T-helper 2 cell treated with Interferon-gamma antibody and Interleukin-4, amounts not matched to agents 5 μg/mL and 100 μg/mL, for 36 hours (primary cell): ENCODE measurements around the gene GNRHR.
A peak's percentile ranks its signal among the peaks of the same experiment; 100 is the strongest.
"Not testable (repeated sequence)": the region's sequence is repeated elsewhere in the genome, so short reads cannot be mapped to it uniquely, and the experiment has no call there.

Source experiments
- DNase-seq: peaks from one replicate; pipeline ENCODE4 v3.0.0; 2021; ENCODE audit warnings: low spot score
- H3K27ac Mint-ChIP-seq: one replicate; pipeline ENCODE4 v1.8.0; 2021; ENCODE audit warnings: mild to moderate bottlenecking, mixed read lengths
- H3K27me3 Mint-ChIP-seq: one replicate; pipeline ENCODE4 v1.8.0; 2021; ENCODE audit warnings: low read depth, mixed read lengths
- H3K36me3 Mint-ChIP-seq: one replicate; pipeline ENCODE4 v1.8.0; 2021; ENCODE audit warnings: low read depth, mixed read lengths
- H3K4me1 Mint-ChIP-seq: one replicate; pipeline ENCODE4 v1.8.0; 2021; ENCODE audit warnings: low read depth, mixed read lengths
- H3K4me3 Mint-ChIP-seq: one replicate; pipeline ENCODE4 v1.8.0; 2022; ENCODE audit warnings: mild to moderate bottlenecking, moderate library complexity, mixed read lengths
- H3K9me3 Mint-ChIP-seq: one replicate; pipeline ENCODE4 v1.8.0; 2021; ENCODE audit warnings: mixed read lengths

The GNRHR gene

GRCh38 chr4:67721770-67722597 is 32.2 kb downstream of the GNRHR start:
- no peak overlapping the region for H3K4me3 Mint-ChIP-seq
- H3K4me1 Mint-ChIP-seq: peaks cover 9% of the 10 kb centered on the region
- no peak for DNase-seq
- peaks cover 8% of the 10 kb centered on the region for H3K9me3 Mint-ChIP-seq
- peak overlapping the region; percentile 21 for H3K27ac Mint-ChIP-seq
- H3K27me3 Mint-ChIP-seq: no peaks in the 10 kb centered on the region
- peaks cover 48% of the 10 kb centered on the region for H3K36me3 Mint-ChIP-seq

GRCh38 chr4:67721315-67721769 is 32.8 kb downstream of the GNRHR start:
- H3K36me3 Mint-ChIP-seq: peaks cover 50% of the 10 kb centered on the region
- peak overlapping the region; percentile 21 for H3K27ac Mint-ChIP-seq
- H3K27me3 Mint-ChIP-seq: no peaks in the 10 kb centered on the region

GRCh38 chr4:67719953-67720617 is 34.1 kb downstream of the GNRHR start:
- no peak overlapping the region for H3K27ac Mint-ChIP-seq
- no peaks in the 10 kb centered on the region for H3K9me3 Mint-ChIP-seq
- peaks cover 50% of the 10 kb centered on the region for H3K36me3 Mint-ChIP-seq
- peaks cover 4% of the 10 kb centered on the region for H3K4me1 Mint-ChIP-seq
- no peak overlapping the region for H3K4me3 Mint-ChIP-seq
- DNase-seq: no peak
- H3K27me3 Mint-ChIP-seq: no peaks in the 10 kb centered on the region

More at GRCh38 chr4:67721315-67721769, 32.8 kb downstream of the GNRHR start:
- DNase-seq: no peak
- no peak overlapping the region for H3K4me3 Mint-ChIP-seq
- H3K9me3 Mint-ChIP-seq: peaks cover 3% of the 10 kb centered on the region
- peaks cover 6% of the 10 kb centered on the region for H3K4me1 Mint-ChIP-seq

- Mint-ChIP-seq H3K4me3 (no peak overlapping the region), H3K36me3 (peaks cover 55% of the 10 kb centered on the region), H3K27me3 (no peaks in the 10 kb centered on the region)
These were observed 35.3 kb downstream of the GNRHR start for GRCh38 chr4:67718848-67719247.

DNA sequence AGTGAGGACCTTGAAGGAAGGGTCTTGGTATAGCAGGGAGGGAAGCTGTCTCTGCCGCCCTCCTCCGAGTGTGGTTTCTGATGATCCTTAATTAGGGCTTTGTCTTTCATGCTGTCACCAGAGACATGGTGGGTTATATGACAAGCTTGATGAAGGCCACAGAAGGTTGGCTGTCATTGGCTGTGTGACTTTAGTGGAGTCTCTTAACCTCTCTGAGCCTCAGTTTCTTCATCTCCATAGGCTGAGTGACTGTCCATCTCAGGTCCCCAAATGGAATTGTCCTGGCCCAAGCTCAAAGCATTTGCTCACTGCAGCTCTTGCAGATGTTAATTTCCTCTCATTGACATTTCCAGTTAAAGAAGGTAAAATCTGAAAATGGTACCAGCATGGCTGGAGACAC is 36.6 kb downstream of the GNRHR start:
- H3K27ac Mint-ChIP-seq: no peak overlapping the region
- no peaks in the 10 kb centered on the region for H3K27me3 Mint-ChIP-seq
- no peaks in the 10 kb centered on the region for H3K9me3 Mint-ChIP-seq
- no peak for DNase-seq
- peaks cover 18% of the 10 kb centered on the region for H3K4me1 Mint-ChIP-seq
- H3K4me3 Mint-ChIP-seq: no peak overlapping the region
- H3K36me3 Mint-ChIP-seq: peaks cover 46% of the 10 kb centered on the region

More at GRCh38 chr4:67718848-67719247, 35.3 kb downstream of the GNRHR start:
- Mint-ChIP-seq H3K9me3 (no peaks in the 10 kb centered on the region), H3K27ac (no peak overlapping the region), H3K4me1 (peaks cover 13% of the 10 kb centered on the region)
- DNase-seq: no peak

GRCh38 chr4:67714955-67715354 is 39.2 kb downstream of the GNRHR start:
- peaks cover 27% of the 10 kb centered on the region for H3K36me3 Mint-ChIP-seq
- no peak overlapping the region for H3K4me3 Mint-ChIP-seq
- peaks cover 20% of the 10 kb centered on the region for H3K4me1 Mint-ChIP-seq
- H3K27ac Mint-ChIP-seq: no peak overlapping the region
- no peaks in the 10 kb centered on the region for H3K9me3 Mint-ChIP-seq
- no peaks in the 10 kb centered on the region for H3K27me3 Mint-ChIP-seq
- DNase-seq: no peak

DNA sequence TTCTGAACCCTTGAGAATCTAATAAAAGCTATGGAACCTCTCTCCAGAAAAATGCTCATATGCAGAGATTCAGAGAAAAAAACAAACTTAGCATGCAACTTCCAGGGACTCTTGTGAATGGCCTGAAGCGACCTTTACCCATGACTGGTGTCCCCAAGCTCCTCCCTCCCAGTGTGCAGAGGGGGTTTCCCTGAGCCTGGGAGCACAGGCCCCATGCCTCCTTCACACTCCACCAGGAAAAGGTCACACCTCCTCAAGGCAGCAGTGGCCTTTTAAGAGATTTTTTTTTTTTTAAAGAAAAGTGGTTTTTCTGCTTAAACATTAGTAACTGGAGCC is 40.0 kb downstream of the GNRHR start:
- no peaks in the 10 kb centered on the region for H3K27me3 Mint-ChIP-seq
- peak; percentile 66 for DNase-seq
- H3K27ac Mint-ChIP-seq: peak overlapping the region; percentile 73
- H3K4me1 Mint-ChIP-seq: peaks cover 20% of the 10 kb centered on the region
- H3K4me3 Mint-ChIP-seq: no peak overlapping the region
- H3K36me3 Mint-ChIP-seq: peaks cover 33% of the 10 kb centered on the region
- H3K9me3 Mint-ChIP-seq: peaks cover 2% of the 10 kb centered on the region

GRCh38 chr4:67713529-67714247 is 40.5 kb downstream of the GNRHR start:
- DNase-seq: no peak
- Mint-ChIP-seq H3K4me3 (no peak overlapping the region), H3K9me3 (peaks cover 7% of the 10 kb centered on the region), H3K27ac (peak overlapping the region; percentile 73), H3K4me1 (peaks cover 20% of the 10 kb centered on the region), H3K27me3 (no peaks in the 10 kb centered on the region), H3K36me3 (peaks cover 31% of the 10 kb centered on the region)

- Mint-ChIP-seq H3K4me1 (peaks cover 20% of the 10 kb centered on the region), H3K27me3 (no peaks in the 10 kb centered on the region), H3K36me3 (peaks cover 38% of the 10 kb centered on the region), H3K27ac (peak overlapping the region; percentile 55), H3K9me3 (peaks cover 15% of the 10 kb centered on the region), H3K4me3 (no peak overlapping the region)
- DNase-seq: no peak
These were observed 41.3 kb downstream of the GNRHR start for GRCh38 chr4:67712650-67713528.

DNA sequence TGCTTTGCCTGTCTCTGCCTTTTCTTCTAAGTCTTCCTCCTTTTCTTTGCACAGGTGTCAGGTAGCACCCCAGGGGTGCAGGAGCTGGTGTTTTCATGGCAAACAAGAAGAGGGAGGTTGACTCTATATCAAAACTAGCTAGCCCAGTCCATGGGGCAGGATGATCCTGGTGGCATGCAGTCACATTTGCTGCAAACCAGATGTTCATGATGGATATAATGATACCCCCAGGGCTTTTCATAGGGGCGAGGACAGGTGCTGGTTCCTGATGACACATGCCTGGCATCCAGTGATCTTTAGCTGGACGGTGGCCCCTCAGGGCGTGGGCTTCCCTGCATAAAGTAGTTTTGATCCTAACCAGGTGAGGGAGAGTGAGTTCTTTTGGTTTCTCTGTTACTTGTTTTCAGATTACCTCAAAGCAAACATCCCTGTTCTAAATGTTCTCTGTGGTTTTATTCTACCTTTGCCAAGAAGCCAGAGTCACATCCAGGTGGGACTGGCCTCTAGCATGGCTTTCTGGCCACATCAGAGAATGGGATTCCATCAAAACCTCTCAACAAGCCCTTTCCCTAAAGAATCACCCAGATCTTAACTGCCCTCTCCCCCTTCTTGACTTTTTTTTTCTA is 42.1 kb downstream of the GNRHR start:
- Mint-ChIP-seq H3K27ac (peak overlapping the region; percentile 55), H3K4me3 (no peak overlapping the region), H3K9me3 (peaks cover 19% of the 10 kb centered on the region), H3K36me3 (peaks cover 35% of the 10 kb centered on the region), H3K4me1 (peaks cover 20% of the 10 kb centered on the region), H3K27me3 (no peaks in the 10 kb centered on the region)
- DNase-seq: no peak

GRCh38 chr4:67706682-67707081 is 47.5 kb downstream of the GNRHR start:
- H3K36me3 Mint-ChIP-seq: peaks cover 62% of the 10 kb centered on the region
- H3K27ac Mint-ChIP-seq, H3K4me3 Mint-ChIP-seq, H3K27me3 Mint-ChIP-seq, DNase-seq: not testable (repeated sequence)
- H3K4me1 Mint-ChIP-seq: peaks cover 32% of the 10 kb centered on the region
- peaks cover 48% of the 10 kb centered on the region for H3K9me3 Mint-ChIP-seq

DNA sequence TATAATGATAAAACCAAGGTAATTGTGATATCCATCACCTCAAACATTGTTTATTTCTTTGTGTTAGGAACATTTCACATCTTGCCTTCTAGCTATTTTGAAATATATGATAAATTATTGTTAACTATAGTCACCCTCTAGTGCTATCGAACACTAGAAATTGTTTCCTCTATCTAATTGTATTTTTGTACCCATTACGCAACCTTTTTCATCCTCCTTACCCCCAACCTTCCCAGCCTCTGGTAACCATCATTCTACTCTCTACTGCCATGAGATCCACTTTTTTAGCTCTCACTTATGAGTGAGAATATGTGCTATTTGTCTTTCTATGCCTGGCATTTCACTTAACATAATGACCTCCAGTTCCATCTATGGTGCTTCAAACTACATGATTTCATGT is 49.3 kb downstream of the GNRHR start:
- Mint-ChIP-seq H3K4me1 (peaks cover 36% of the 10 kb centered on the region), H3K27me3 (no peaks in the 10 kb centered on the region), H3K36me3 (peaks cover 65% of the 10 kb centered on the region), H3K9me3 (peaks cover 48% of the 10 kb centered on the region), H3K4me3 (no peak overlapping the region), H3K27ac (no peak overlapping the region)
- DNase-seq: no peak

DNA sequence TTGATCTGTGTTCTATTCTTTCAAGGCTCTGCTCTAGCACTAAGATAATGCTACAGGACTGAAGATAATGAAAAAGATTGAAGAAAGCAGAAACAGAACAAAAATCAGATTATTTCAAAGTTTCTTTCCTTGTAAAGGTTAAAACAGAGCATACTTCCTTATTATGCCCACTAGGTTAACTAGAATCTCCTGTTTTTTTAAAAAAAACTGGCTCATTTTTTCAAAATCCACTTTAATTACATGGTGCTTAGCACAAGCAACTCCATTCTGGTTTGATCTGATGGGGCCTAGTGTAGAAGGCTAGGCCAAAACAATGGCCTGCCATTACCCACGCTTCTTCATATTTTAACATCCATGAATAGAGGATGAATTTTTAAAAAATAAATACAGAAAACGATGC is 52.0 kb downstream of the GNRHR start:
- peak overlapping the region; percentile 99 for H3K27ac Mint-ChIP-seq
- peaks cover 55% of the 10 kb centered on the region for H3K36me3 Mint-ChIP-seq
- H3K9me3 Mint-ChIP-seq: peaks cover 29% of the 10 kb centered on the region
- no peaks in the 10 kb centered on the region for H3K27me3 Mint-ChIP-seq
- peak overlapping the region; percentile 99 for H3K4me3 Mint-ChIP-seq
- H3K4me1 Mint-ChIP-seq: peaks cover 48% of the 10 kb centered on the region
- no peak for DNase-seq
